ENCODE measurements around the gene DEXI. TPM values are rescaled to one million over a fixed set of nuclear protein-coding genes. Genes with fewer than 3 reads are reported as not detected.

The DEXI gene
- total RNA-seq, 4 donors from 2014 or later: 56.8 to 71.5 (median 64.5) TPM

GRCh38 chr16:10907757-10908045, 34.6 kb downstream of the DEXI start:
- ATAC-seq (ENCODE audit: low FRiP score): no peak
- TF ChIP-seq, protein P1, sequence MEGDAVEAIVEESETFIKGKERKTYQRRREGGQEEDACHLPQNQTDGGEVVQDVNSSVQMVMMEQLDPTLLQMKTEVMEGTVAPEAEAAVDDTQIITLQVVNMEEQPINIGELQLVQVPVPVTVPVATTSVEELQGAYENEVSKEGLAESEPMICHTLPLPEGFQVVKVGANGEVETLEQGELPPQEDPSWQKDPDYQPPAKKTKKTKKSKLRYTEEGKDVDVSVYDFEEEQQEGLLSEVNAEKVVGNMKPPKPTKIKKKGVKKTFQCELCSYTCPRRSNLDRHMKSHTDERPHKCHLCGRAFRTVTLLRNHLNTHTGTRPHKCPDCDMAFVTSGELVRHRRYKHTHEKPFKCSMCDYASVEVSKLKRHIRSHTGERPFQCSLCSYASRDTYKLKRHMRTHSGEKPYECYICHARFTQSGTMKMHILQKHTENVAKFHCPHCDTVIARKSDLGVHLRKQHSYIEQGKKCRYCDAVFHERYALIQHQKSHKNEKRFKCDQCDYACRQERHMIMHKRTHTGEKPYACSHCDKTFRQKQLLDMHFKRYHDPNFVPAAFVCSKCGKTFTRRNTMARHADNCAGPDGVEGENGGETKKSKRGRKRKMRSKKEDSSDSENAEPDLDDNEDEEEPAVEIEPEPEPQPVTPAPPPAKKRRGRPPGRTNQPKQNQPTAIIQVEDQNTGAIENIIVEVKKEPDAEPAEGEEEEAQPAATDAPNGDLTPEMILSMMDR (IDR thresholded peaks at IDR 0.05): no peak

DNA sequence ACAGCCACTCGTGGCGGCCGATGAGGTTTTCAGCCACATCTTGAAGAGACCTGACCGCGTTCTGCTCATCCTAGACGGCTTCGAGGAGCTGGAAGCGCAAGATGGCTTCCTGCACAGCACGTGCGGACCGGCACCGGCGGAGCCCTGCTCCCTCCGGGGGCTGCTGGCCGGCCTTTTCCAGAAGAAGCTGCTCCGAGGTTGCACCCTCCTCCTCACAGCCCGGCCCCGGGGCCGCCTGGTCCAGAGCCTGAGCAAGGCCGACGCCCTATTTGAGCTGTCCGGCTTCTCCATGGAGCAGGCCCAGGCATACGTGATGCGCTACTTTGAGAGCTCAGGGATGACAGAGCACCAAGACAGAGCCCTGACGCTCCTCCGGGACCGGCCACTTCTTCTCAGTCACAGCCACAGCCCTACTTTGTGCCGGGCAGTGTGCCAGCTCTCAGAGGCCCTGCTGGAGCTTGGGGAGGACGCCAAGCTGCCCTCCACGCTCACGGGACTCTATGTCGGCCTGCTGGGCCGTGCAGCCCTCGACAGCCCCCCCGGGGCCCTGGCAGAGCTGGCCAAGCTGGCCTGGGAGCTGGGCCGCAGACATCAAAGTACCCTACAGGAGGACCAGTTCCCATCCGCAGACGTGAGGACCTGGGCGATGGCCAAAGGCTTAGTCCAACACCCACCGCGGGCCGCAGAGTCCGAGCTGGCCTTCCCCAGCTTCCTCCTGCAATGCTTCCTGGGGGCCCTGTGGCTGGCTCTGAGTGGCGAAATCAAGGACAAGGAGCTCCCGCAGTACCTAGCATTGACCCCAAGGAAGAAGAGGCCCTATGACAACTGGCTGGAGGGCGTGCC, 35.1 kb downstream of the DEXI start:
- TF ChIP-seq, protein P1 (IDR thresholded peaks at IDR 0.05): no peak
- DNase-seq (ENCODE audit: low spot score) (no peak), ATAC-seq (ENCODE audit: low FRiP score) (no peak)

More at GRCh38 chr16:10907757-10908045, 34.6 kb downstream of the DEXI start:
- no peak for DNase-seq (ENCODE audit: low spot score)

GRCh38 chr16:10906482-10906881, 35.8 kb downstream of the DEXI start:
- no peak for DNase-seq (ENCODE audit: low spot score)
- TF ChIP-seq, protein P1 (IDR thresholded peaks at IDR 0.05): no peak
- ATAC-seq (ENCODE audit: low FRiP score): no peak

DNA sequence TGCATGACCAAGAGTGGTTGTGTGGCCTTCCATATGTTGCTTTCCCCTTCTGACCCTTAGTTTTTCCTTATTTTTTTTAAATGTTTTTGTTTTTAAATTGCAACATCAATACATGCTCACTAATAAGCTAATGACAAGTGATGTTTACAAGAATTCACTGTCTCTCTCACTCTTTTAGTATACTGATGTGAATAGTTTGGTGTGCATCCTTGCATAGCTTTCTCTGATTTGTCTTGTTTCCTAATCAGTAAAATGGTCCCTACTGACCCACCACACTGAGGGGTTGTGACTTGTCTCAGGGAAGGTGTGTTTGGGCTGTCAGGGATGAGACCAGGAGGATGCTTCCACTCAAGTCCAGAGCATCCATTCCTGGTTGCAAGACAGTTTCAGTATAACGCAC, 39.3 kb downstream of the DEXI start:
- DNase-seq (ENCODE audit: low spot score) (no peak), ATAC-seq (ENCODE audit: low FRiP score) (no peak)
- TF ChIP-seq, protein P1 (IDR thresholded peaks at IDR 0.05): no peak

DNA sequence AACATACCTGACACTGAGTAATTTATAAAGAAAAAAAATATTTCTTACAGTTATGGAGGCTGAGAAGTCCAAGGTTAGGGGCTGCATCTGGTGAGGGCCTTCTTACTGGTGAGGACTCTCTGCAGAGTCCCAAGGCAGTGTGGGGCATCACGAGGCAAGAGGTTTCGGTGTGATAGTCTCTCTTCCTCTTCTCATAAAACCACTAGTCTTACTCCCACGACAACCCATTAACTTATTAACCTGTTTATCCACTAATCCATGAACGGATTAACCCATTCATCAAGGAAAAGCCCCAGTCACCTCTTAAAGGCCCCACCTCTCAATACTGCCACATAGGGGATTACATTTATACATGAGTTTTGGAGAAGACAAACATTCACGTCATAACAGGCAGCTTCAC, 45.1 kb downstream of the DEXI start:
- TF ChIP-seq, protein P1 (IDR thresholded peaks at IDR 0.05): no peak
- ATAC-seq (ENCODE audit: low FRiP score) (no peak), DNase-seq (ENCODE audit: low spot score) (no peak)

DNA sequence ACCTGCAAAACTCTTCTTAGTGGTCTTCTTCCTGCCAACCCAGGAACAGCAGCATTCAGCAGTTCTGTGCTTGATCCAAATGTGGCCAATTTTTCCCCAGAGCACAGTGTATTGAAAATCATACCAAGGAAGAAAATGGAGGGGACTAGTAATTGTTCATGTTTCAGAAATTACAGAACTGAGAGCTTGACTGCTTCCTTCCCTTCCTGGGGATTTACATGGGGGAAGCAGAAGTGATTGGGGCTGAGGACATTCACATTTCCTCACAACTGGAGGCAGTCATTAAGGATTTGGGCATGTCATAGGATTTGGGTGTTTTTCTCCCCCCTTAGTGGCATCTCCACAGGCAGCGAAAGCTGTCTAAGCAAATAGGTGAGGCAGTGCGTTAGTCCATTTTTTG, 45.5 kb downstream of the DEXI start:
- no peak for ATAC-seq (ENCODE audit: low FRiP score)
- TF ChIP-seq, protein P1 (IDR thresholded peaks at IDR 0.05): no peak
- DNase-seq (ENCODE audit: low spot score): no peak

DNA sequence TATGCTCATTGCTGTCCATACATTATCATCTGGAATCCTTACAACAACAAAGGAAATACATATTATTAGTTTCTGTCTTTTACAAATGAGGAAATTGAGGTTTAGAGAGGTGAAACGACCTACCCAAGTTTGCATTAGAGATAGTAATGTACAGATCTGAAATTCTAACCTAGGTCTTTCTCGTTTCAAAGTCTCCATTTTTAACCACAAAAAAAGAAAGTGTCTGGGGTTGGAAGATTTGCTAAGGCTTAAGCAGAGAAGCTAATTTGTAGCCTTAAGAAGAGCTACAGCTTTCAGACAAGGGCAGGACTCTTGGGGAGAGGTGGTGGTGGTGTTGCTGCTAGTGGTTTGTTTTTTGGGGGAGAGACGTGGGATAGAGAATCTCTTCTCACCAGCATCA, 46.1 kb downstream of the DEXI start:
- TF ChIP-seq, protein P1 (IDR thresholded peaks at IDR 0.05): no peak
- DNase-seq (ENCODE audit: low spot score) (no peak), ATAC-seq (ENCODE audit: low FRiP score) (no peak)

Data from omental fat pad (tissue), 4 donors.